Endothelial cell of umbilical vein (primary cell): ENCODE data around the gene TOMM20. TPM values are rescaled to one million over a fixed set of nuclear protein-coding genes. Genes with fewer than 3 reads are reported as not detected.

ENCODE experiments used
- BruUV-seq: library from RNA; stranded (reverse); fragments of 400-500 nt; replicated peaks from 2 replicates; lab custom pipeline; 2021; lab: Mats Ljungman, UMichigan
- CTCF ChIA-PET: fragments of 300-600, 350-600 bp; sonication (Branson Sonifier 250); formaldehyde crosslinking; loops from one replicate; lab custom pipeline; 2021; ENCODE audit warnings: antibody characterized with exemption, inconsistent platforms; lab: Charles Lee
- POLR2A ChIA-PET: fragments of 300-600, 350-600 bp; sonication (Branson Sonifier 250); formaldehyde crosslinking; loops from one replicate; lab custom pipeline; 2021; ENCODE audit warnings: antibody characterized with exemption, inconsistent platforms; lab: Charles Lee
- DNase-seq: peaks from one replicate; pipeline ENCODE4 v3.0.0-alpha.2; 2011; ENCODE audit warnings: low read depth, low spot score
- FAIRE-seq: peaks from 2 replicates; lab custom pipeline; 2011; peaks lifted over from hg19 to GRCh38; lab: Jason Lieb, UNC
- H2AFZ ChIP-seq: 2 replicates; pipeline ENCODE4 v1.6.0; 2012; ENCODE audit warnings: low read depth, low read length, control low read depth, inconsistent platforms
- H3K27ac ChIP-seq: 2 replicates; pipeline ENCODE4 v1.5.1; 2011; ENCODE audit warnings: low read depth, mild to moderate bottlenecking, control low read depth, low read length, moderate library complexity; ENCODE audit not compliant: insufficient read depth
- H3K27me3 ChIP-seq, 2 experiments: 2 replicates each; pipeline versions ENCODE4 v1.6.0 to v1.6.1; 2011; ENCODE audit warnings: low read length in 2 of 2, mixed read lengths in 1 of 2; ENCODE audit not compliant: control insufficient read depth in 2 of 2, insufficient read depth in 2 of 2
- H3K36me3 ChIP-seq, 2 experiments: 2 replicates in 1 of 2; 3 replicates in 1 of 2; pipeline ENCODE4 v1.5.1; 2011; ENCODE audit warnings: low read length in 2 of 2, mild to moderate bottlenecking in 1 of 2, moderate library complexity in 1 of 2; ENCODE audit not compliant: control insufficient read depth in 2 of 2, insufficient read depth in 2 of 2; ENCODE audit errors: extremely low read depth in 1 of 2
- H3K4me1 ChIP-seq: 3 replicates; pipeline ENCODE4 v1.5.1; 2011; ENCODE audit warnings: mild to moderate bottlenecking, low read length; ENCODE audit not compliant: control insufficient read depth, insufficient read depth; ENCODE audit errors: extremely low read depth
- H3K4me2 ChIP-seq: 2 replicates; pipeline ENCODE4 v1.6.1; 2011; ENCODE audit warnings: low read length, control low read depth, mixed read lengths; ENCODE audit not compliant: insufficient read depth
- H3K4me3 ChIP-seq, 3 experiments: fragments of 200-600 bp in 1 of 3; sonication (generic), shearing (Covaris generic) in 1 of 3; replicated peaks in 1 of 3; 2 replicates each; pipeline ENCODE4 v1.5.1; 2011 to 2016; ENCODE audit warnings: control low read depth in 3 of 3, low read length in 3 of 3, mild to moderate bottlenecking in 2 of 3, inconsistent platforms in 1 of 3, low read depth in 1 of 3, moderate library complexity in 1 of 3; ENCODE audit not compliant: insufficient read depth in 1 of 3
- H3K79me2 ChIP-seq: 2 replicates; pipeline ENCODE4 v1.6.0; 2012; ENCODE audit warnings: low read length, inconsistent platforms; ENCODE audit not compliant: control insufficient read depth, insufficient read depth
- H3K9ac ChIP-seq: replicated peaks from 2 replicates; pipeline ENCODE3; 2011; ENCODE audit warnings: low read length, control low read depth; ENCODE audit not compliant: insufficient read depth; ENCODE audit errors: extremely low read depth
- H3K9me1 ChIP-seq: replicated peaks from 3 replicates; pipeline ENCODE4 v1.6.0; 2011; ENCODE audit warnings: mild to moderate bottlenecking, low read length; ENCODE audit not compliant: control insufficient read depth, insufficient read depth; ENCODE audit errors: extremely low read depth
- H3K9me3 ChIP-seq: replicated peaks from 2 replicates; pipeline ENCODE4 v1.5.1; 2012; ENCODE audit warnings: low read length, inconsistent platforms; ENCODE audit not compliant: control insufficient read depth, insufficient read depth
- H4K20me1 ChIP-seq: replicated peaks from 2 replicates; pipeline ENCODE3; 2011; ENCODE audit warnings: mild to moderate bottlenecking, low read length; ENCODE audit not compliant: control insufficient read depth, insufficient read depth; ENCODE audit errors: extremely low read depth
- EZH2 ChIP-seq: IDR thresholded peaks from 2 replicates; pipeline ENCODE4 v1.6.1; 2012; ENCODE audit warnings: borderline replicate concordance, low read depth, mild to moderate bottlenecking, moderate library complexity, low read length, inconsistent platforms; ENCODE audit not compliant: severe bottlenecking
- FOS ChIP-seq: IDR thresholded peaks from 2 replicates; pipeline ENCODE4 v1.6.1; 2011; ENCODE audit warnings: mild to moderate bottlenecking, low read length, moderate library complexity, borderline replicate concordance; ENCODE audit not compliant: insufficient read depth
- GATA2 ChIP-seq: IDR thresholded peaks from 2 replicates; pipeline ENCODE4 v1.7.0; 2011; ENCODE audit warnings: low read depth, mild to moderate bottlenecking, moderate library complexity, mixed read lengths, low read length; ENCODE audit not compliant: insufficient read length, insufficient read depth
- JUN ChIP-seq: IDR thresholded peaks from 2 replicates; pipeline ENCODE4 v1.6.1; 2011; ENCODE audit warnings: borderline replicate concordance, low read depth; ENCODE audit not compliant: insufficient read length, insufficient read depth
- MYC ChIP-seq: IDR thresholded peaks from one replicate; pipeline ENCODE4 v1.6.1; 2011; ENCODE audit warnings: mild to moderate bottlenecking, low read depth, low read length
- POLR2A ChIP-seq: IDR thresholded peaks from 2 replicates; pipeline ENCODE4 v1.6.1; 2012; ENCODE audit warnings: low read depth, mild to moderate bottlenecking, control low read depth, low read length
- POLR2AphosphoS5 ChIP-seq: IDR thresholded peaks from 2 replicates; pipeline ENCODE4 v1.6.1; 2012; ENCODE audit warnings: low read depth, mild to moderate bottlenecking, control low read depth, low read length, moderate library complexity; ENCODE audit not compliant: insufficient read depth
- dilution Hi-C: fragments of 300-500 bp; cut with MboI; formaldehyde crosslinking; loops from one replicate; pipeline ENCODE4 v1.15.0; 2019; ENCODE audit warnings: low sequenced_read_pairs; ENCODE audit not compliant: extremely low pct_ligation_motif_present
- intact Hi-C: fragments of 100-400 bp; cut with micrococcal nuclease; formaldehyde crosslinking; loops from one replicate; pipeline ENCODE4 v1.10.0; 2022
- polyA plus RNA-seq, 4 experiments: library from polyadenylated mRNA; depleted of rRNA in 3 of 4; stranded (reverse) in 3 of 4; unstranded in 1 of 4; fragments of >200 nt; gene quantifications; 2 replicates each; pipeline versions ENCODE4 v1.2.1 to v1.2.3, GENCODE V29; 2011 to 2012; ENCODE audit warnings: missing spikeins in 1 of 4
- total RNA-seq: library from RNA; stranded (reverse); gene quantifications from 2 replicates; pipeline ENCODE4 v1.2.3, GENCODE V29; 2021
- TF ChIP-seq, protein P1 (sequence below), 2 donors: IDR thresholded peaks; 1 replicate in 1 of 2; 2 replicates in 1 of 2; pipeline ENCODE4 v1.5.1; 2011; ENCODE audit warnings: low read length in 2 of 2, mild to moderate bottlenecking in 2 of 2, moderate library complexity in 2 of 2, control low read depth in 1 of 2, inconsistent platforms in 1 of 2, low read depth in 1 of 2; ENCODE audit not compliant: insufficient read depth in 1 of 2; ENCODE audit errors: extremely low read depth in 1 of 2
- TF ChIP-seq, protein P2 (sequence below): IDR thresholded peaks from 2 replicates; pipeline ENCODE4 v1.6.1; 2011; ENCODE audit not compliant: insufficient read depth, insufficient read length

TOMM20 gene
- total and polyA plus RNA-seq, 2 donors (not counting 3 experiments of a cell fraction or from before 2014, with no cell fraction given): 42.5 to 98.4 TPM

DNA sequence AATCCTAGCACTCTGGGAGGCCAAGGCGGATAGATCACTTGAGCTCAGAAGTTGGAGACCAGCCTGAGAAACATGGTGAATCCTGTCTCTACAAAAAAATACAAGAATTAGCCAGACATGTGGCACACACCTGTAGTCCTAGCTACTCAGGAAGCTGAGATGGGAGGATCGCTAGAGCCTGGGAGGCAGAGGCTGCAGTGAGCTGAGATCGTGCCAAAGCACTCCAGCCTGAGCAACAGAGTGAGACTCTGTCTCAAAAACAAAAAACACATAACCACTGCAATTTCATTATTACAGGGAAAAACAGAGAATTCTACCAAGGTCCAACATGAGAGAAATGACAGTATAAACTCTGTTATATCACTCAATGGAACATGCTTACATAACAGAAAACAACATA, 4.4 kb upstream of the TOMM20 start:
- peaks cover 6% of the 10 kb centered on the region for H3K79me2 ChIP-seq
- DNase-seq (no peak), FAIRE-seq (no peak)
- no peak overlapping the region for H3K9ac ChIP-seq
- peaks cover 3% of the 10 kb centered on the region for H3K4me1 ChIP-seq
- H3K36me3 ChIP-seq: peaks cover 18 to 21% of the 10 kb centered on the region in 2 experiments
- intact Hi-C loops (no loop called here), dilution Hi-C loops (no loop called here)
- no peaks in the 10 kb centered on the region for H4K20me1 ChIP-seq
- no peak overlapping the region for H3K4me3 ChIP-seq
- no peaks in the 10 kb centered on the region for H3K9me1 ChIP-seq
- no peaks in the 10 kb centered on the region for H3K27me3 ChIP-seq
- H3K9me3 ChIP-seq: no peaks in the 10 kb centered on the region
- CTCF ChIA-PET: interaction anchor here (1.3 kb wide), 1 partner anchor 282 kb away, joined by 4 read pairs; no protein-coding TSS in a partner anchor
- H3K4me2 ChIP-seq: no peak overlapping the region
- H2AFZ ChIP-seq: no peak overlapping the region
- BruUV-seq: no TSS peak
- TF ChIP-seq, protein P1, sequence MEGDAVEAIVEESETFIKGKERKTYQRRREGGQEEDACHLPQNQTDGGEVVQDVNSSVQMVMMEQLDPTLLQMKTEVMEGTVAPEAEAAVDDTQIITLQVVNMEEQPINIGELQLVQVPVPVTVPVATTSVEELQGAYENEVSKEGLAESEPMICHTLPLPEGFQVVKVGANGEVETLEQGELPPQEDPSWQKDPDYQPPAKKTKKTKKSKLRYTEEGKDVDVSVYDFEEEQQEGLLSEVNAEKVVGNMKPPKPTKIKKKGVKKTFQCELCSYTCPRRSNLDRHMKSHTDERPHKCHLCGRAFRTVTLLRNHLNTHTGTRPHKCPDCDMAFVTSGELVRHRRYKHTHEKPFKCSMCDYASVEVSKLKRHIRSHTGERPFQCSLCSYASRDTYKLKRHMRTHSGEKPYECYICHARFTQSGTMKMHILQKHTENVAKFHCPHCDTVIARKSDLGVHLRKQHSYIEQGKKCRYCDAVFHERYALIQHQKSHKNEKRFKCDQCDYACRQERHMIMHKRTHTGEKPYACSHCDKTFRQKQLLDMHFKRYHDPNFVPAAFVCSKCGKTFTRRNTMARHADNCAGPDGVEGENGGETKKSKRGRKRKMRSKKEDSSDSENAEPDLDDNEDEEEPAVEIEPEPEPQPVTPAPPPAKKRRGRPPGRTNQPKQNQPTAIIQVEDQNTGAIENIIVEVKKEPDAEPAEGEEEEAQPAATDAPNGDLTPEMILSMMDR (IDR thresholded peaks at IDR 0.05; ENCODE audit: extremely low read depth in 1 of 2, insufficient read depth in 1 of 2, low read depth in 1 of 2, low read length in 2 of 2): no peak
- TF ChIP-seq MYC (no peak), POLR2AphosphoS5 (no peak), GATA2 (no peak), EZH2 (no peak), FOS (no peak), POLR2A (no peak), JUN (no peak)
- TF ChIP-seq, protein P2, sequence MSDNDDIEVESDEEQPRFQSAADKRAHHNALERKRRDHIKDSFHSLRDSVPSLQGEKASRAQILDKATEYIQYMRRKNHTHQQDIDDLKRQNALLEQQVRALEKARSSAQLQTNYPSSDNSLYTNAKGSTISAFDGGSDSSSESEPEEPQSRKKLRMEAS: no peak
- no peak overlapping the region for H3K27ac ChIP-seq
- POLR2A ChIA-PET: no interaction called here
